A673 (cell line): ENCODE results near the gene TGFBR1.

Source experiments
- EZH2 ChIP-seq: fragments of 200-600 bp; sonication (generic); IDR thresholded peaks from 2 replicates; pipeline ENCODE4 v1.6.1; 2017; ENCODE audit warnings: borderline replicate concordance, low read depth, mild to moderate bottlenecking, mixed read lengths, antibody characterized with exemption, low read length; ENCODE audit not compliant: poor library complexity, severe bottlenecking
- TF ChIP-seq, protein P1 (sequence below): fragments of 300-800, 200-600 bp; sonication (generic); conservative IDR thresholded peaks from 2 replicates; pipeline ENCODE4 v1.5.1; 2017; ENCODE audit warnings: low read depth, mild to moderate bottlenecking, antibody characterized with exemption, low read length, moderate library complexity, mixed read lengths

DNA sequence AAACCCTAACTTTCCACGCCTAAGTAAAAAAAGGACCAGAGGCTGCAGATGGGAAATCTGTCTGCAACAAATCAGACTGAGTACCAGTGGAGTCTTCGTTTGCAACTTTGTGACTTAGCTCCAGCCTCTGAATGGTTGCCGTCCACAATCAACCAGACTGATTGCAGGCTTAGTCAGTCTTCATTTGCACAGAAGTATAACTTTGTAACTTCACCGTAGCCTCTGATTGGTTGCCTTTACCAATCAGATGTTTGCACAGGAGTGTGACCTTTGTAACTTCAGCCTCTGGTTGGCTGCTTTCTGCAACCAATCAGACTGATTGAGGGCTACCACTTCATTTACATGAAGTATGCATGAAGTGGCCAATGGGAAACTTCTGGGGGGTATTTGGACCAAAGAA, 53.7 kb downstream of the TGFBR1 start:
- TF ChIP-seq, protein P1, sequence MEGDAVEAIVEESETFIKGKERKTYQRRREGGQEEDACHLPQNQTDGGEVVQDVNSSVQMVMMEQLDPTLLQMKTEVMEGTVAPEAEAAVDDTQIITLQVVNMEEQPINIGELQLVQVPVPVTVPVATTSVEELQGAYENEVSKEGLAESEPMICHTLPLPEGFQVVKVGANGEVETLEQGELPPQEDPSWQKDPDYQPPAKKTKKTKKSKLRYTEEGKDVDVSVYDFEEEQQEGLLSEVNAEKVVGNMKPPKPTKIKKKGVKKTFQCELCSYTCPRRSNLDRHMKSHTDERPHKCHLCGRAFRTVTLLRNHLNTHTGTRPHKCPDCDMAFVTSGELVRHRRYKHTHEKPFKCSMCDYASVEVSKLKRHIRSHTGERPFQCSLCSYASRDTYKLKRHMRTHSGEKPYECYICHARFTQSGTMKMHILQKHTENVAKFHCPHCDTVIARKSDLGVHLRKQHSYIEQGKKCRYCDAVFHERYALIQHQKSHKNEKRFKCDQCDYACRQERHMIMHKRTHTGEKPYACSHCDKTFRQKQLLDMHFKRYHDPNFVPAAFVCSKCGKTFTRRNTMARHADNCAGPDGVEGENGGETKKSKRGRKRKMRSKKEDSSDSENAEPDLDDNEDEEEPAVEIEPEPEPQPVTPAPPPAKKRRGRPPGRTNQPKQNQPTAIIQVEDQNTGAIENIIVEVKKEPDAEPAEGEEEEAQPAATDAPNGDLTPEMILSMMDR: no peak
- TF ChIP-seq EZH2: no peak
